Measurements from ENCODE around the gene KMT2A. TPM values are rescaled to one million over a fixed set of nuclear protein-coding genes. Genes with fewer than 3 reads are reported as not detected.

Gene KMT2A
- total and polyA plus RNA-seq, 2 donors from 2014 or later = 5.6 to 85.1 TPM

DNA sequence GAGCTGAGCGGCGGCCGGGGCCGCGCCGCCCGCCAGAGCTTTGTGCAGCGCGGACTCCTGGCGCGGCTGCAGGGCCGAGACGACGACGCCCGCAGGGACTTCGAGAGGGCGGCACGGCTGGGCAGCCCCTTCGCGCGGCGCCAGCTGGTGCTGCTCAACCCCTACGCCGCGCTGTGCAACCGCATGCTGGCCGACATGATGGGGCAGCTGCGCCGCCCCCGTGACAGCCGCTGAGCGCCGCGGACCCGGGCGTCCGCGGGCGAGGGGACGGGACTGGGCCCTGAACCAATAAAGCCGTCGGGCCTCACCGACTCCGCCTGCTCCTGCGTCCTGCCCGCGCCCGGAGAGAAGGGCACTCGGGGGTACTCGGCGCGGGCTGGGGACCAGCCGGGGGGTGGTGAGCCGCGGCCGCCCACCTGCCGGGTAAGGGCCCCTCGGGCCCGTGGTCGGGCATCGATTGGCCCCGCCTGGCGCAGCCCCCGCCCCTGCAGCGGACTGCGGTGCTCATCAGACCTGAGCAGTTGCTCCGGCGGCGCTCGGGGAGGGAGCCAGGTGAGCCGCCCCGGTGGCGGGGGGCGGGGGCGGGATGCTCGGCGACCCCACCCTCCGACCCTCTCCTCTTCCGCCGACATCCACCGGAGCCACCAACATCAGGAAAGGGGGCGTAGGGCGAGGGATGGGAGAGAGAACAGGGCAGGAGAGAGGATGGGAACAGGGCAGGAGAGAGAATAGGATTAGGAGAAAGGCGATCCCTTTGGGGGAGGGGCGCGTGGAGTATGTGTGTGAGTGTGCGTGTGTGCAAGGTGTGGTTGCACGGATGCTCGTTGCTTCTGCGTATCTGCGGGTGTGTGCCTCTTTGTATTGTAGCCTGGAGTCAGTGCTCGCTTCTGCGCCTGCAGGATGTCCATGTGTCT is 94.6 kb downstream of the KMT2A start, which contains the start of gene TMEM25:
TMEM25 (plus strand) TSS at position 510 of the 914 bp plus-strand sequence. CDS start 610 bp downstream, outside the sequence.
- no peaks in the 10 kb centered on the region for H3K9me3 ChIP-seq (ENCODE audit: control insufficient read depth in 2 of 3, insufficient read depth in 1 of 3, low read length in 3 of 3)
- TF ChIP-seq CTCF (IDR thresholded peaks at IDR 0.05; ENCODE audit: borderline replicate concordance, extremely low read depth, insufficient read depth) = no peak
- DNase-seq (peak; percentile 81 to 91 (median 84)), FAIRE-seq (no peak)
- intact Hi-C loops (cut with DNase I) = no loop called here
- peak within 1 kb of the TSS in 1 of 2 donors; percentile 53 for H3K27ac ChIP-seq (ENCODE audit: low read depth in 2 of 2, low read length in 2 of 2)
- H3K36me3 ChIP-seq (ENCODE audit: control insufficient read depth in 2 of 3, insufficient read depth in 3 of 3, low read length in 3 of 3) = peaks cover 0 to under 1% (median 0%) of the 10 kb centered on the region in 3 donors
- no peaks in the 10 kb centered on the region for H3K27me3 ChIP-seq (ENCODE audit: control insufficient read depth, insufficient read depth, low read length)
- peak within 1 kb of the TSS; percentile 72 to 97 (median 85) for H3K4me3 ChIP-seq (ENCODE audit: low read length in 3 of 3)
- peaks cover 3 to 27% (median 25%) of the 10 kb centered on the region in 3 donors for H3K4me1 ChIP-seq (ENCODE audit: control insufficient read depth in 2 of 3, insufficient read depth in 2 of 3, low read depth in 1 of 3, low read length in 3 of 3)
- peak within 1 kb of the TSS; percentile 5 to 93 (median 83) for H3K9ac ChIP-seq (ENCODE audit: low read length in 3 of 3)

- H3K9me3 ChIP-seq (ENCODE audit: control insufficient read depth in 2 of 3, insufficient read depth in 1 of 3, low read length in 3 of 3) = no peaks in the 10 kb centered on the region
- no peak for FAIRE-seq
- H3K4me3 ChIP-seq (ENCODE audit: low read length in 3 of 3) = peak overlapping the region; percentile 72 to 97 (median 85)
- H3K9ac ChIP-seq (ENCODE audit: low read length in 3 of 3) = peak overlapping the region; percentile 5 to 93 (median 83)
- H3K36me3 ChIP-seq (ENCODE audit: control insufficient read depth in 2 of 3, insufficient read depth in 3 of 3, low read length in 3 of 3) = no peaks in the 10 kb centered on the region
- no peak overlapping the region for H3K27ac ChIP-seq (ENCODE audit: low read depth in 2 of 2, low read length in 2 of 2)
- no peaks in the 10 kb centered on the region for H3K27me3 ChIP-seq (ENCODE audit: control insufficient read depth, insufficient read depth, low read length)
- intact Hi-C loops (cut with DNase I) = no loop called here
- peaks cover 3 to 27% (median 25%) of the 10 kb centered on the region in 3 donors for H3K4me1 ChIP-seq (ENCODE audit: control insufficient read depth in 2 of 3, insufficient read depth in 2 of 3, low read depth in 1 of 3, low read length in 3 of 3)
- no peak for TF ChIP-seq CTCF (IDR thresholded peaks at IDR 0.05; ENCODE audit: borderline replicate concordance, extremely low read depth, insufficient read depth)
- DNase-seq = peak in 2 of 5 donors; percentile 43 to 71
These were observed 95.3 kb downstream of the KMT2A start for GRCh38 chr11:118531597-118532084.

DNA sequence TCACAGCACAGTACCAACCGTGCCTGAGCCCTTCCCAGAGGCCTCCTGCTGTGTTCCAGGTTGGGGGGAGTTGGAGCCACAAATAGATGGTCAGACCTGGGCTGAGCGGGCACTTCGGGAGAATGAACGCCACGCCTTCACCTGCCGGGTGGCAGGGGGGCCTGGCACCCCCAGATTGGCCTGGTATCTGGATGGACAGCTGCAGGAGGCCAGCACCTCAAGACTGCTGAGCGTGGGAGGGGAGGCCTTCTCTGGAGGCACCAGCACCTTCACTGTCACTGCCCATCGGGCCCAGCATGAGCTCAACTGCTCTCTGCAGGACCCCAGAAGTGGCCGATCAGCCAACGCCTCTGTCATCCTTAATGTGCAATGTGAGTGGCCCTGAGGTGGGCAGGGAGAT is 95.8 kb downstream of the KMT2A start:
- peak overlapping the region in 2 of 3 donors; percentile 72 to 85 for H3K4me3 ChIP-seq (ENCODE audit: low read length in 3 of 3)
- no peak for TF ChIP-seq CTCF (IDR thresholded peaks at IDR 0.05; ENCODE audit: borderline replicate concordance, extremely low read depth, insufficient read depth)
- peaks cover 3 to 27% (median 25%) of the 10 kb centered on the region in 3 donors for H3K4me1 ChIP-seq (ENCODE audit: control insufficient read depth in 2 of 3, insufficient read depth in 2 of 3, low read depth in 1 of 3, low read length in 3 of 3)
- H3K36me3 ChIP-seq (ENCODE audit: control insufficient read depth in 2 of 3, insufficient read depth in 3 of 3, low read length in 3 of 3) = no peaks in the 10 kb centered on the region
- intact Hi-C loops (cut with DNase I) = no loop called here
- H3K9ac ChIP-seq (ENCODE audit: low read length in 3 of 3) = peak overlapping the region in 1 of 3 donors; percentile 83
- DNase-seq (peak in 1 of 5 donors; percentile 63), FAIRE-seq (no peak)
- no peaks in the 10 kb centered on the region for H3K27me3 ChIP-seq (ENCODE audit: control insufficient read depth, insufficient read depth, low read length)
- H3K27ac ChIP-seq (ENCODE audit: low read depth in 2 of 2, low read length in 2 of 2) = no peak overlapping the region
- no peaks in the 10 kb centered on the region for H3K9me3 ChIP-seq (ENCODE audit: control insufficient read depth in 2 of 3, insufficient read depth in 1 of 3, low read length in 3 of 3)
